Loucy (cell line): Measurements from ENCODE around the gene CETN1.

Experiments used
- EZH2phosphoT487 ChIP-seq: fragments of 200-600 bp; IDR thresholded peaks from 2 replicates; pipeline ENCODE4 v1.6.1; 2018; ENCODE audit warnings: antibody characterized with exemption, mild to moderate bottlenecking, moderate library complexity, borderline replicate concordance
- TF ChIP-seq, protein P1 (sequence below): fragments of 200-600 bp; sonication (generic); conservative IDR thresholded peaks from 2 replicates; pipeline ENCODE4 v1.5.1; 2014; ENCODE audit warnings: mild to moderate bottlenecking, antibody characterized with exemption, low read length

DNA sequence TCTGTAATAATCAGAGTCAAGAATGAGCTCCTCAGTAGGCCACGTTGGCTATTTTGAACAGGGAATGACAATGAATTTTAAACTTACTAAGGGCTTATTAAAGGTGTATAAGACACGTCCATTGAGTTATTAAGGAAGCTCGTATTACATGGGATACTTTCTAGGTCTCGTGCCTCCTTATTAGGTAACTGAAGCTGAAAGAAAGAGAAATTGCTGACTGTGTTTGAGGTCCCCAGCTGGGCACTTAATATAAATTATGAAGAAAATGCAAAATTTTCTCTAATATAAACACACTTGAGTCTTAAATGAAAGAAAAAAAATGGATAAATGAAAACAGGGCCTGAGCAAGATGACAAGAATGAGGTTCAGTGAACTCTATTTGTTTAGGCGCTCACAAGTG lies 38.4 kb downstream of the CETN1 start:
- TF ChIP-seq, protein P1, sequence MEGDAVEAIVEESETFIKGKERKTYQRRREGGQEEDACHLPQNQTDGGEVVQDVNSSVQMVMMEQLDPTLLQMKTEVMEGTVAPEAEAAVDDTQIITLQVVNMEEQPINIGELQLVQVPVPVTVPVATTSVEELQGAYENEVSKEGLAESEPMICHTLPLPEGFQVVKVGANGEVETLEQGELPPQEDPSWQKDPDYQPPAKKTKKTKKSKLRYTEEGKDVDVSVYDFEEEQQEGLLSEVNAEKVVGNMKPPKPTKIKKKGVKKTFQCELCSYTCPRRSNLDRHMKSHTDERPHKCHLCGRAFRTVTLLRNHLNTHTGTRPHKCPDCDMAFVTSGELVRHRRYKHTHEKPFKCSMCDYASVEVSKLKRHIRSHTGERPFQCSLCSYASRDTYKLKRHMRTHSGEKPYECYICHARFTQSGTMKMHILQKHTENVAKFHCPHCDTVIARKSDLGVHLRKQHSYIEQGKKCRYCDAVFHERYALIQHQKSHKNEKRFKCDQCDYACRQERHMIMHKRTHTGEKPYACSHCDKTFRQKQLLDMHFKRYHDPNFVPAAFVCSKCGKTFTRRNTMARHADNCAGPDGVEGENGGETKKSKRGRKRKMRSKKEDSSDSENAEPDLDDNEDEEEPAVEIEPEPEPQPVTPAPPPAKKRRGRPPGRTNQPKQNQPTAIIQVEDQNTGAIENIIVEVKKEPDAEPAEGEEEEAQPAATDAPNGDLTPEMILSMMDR, result no peak
- TF ChIP-seq EZH2phosphoT487, result no peak
